Measurements from ENCODE around the gene SDSL.

Gene SDSL

GRCh38 chr12:113402586-113403260 lies 19.5 kb upstream of the SDSL start:
- TF ChIP-seq SIN3A (IDR thresholded peaks at IDR 0.05; ENCODE audit: borderline replicate concordance, insufficient read depth, low read length) (no peak), REST (IDR thresholded peaks at IDR 0.05; ENCODE audit: insufficient read depth in 1 of 2, low read depth in 2 of 2, low read length in 2 of 2) (no peak), POLR2AphosphoS5 (IDR thresholded peaks at IDR 0.05; ENCODE audit: low read depth, low read length) (no peak), TAF1 (IDR thresholded peaks at IDR 0.05; ENCODE audit: borderline replicate concordance, insufficient read depth, low read length) (no peak), FOXP2 (optimal IDR thresholded peaks at IDR 0.05; ENCODE audit: borderline replicate concordance, extremely low read depth, extremely low read length, insufficient read depth) (no peak)

GRCh38 chr12:113403435-113404415 lies 18.5 kb upstream of the SDSL start, which contains the start of gene SDS:
Gene SDS, minus strand, starts transcription at chr12:113403887. Its CDS starts 4,179 bp downstream, at chr12:113399708.
- TF ChIP-seq TAF1 (IDR thresholded peaks at IDR 0.05; ENCODE audit: borderline replicate concordance, insufficient read depth, low read length) (no peak), REST (IDR thresholded peaks at IDR 0.05; ENCODE audit: insufficient read depth in 1 of 2, low read depth in 2 of 2, low read length in 2 of 2) (no peak)

GRCh38 chr12:113405694-113406093 lies 16.5 kb upstream of the SDSL start:
- TF ChIP-seq TAF1 (IDR thresholded peaks at IDR 0.05; ENCODE audit: borderline replicate concordance, insufficient read depth, low read length) (no peak), REST (IDR thresholded peaks at IDR 0.05; ENCODE audit: insufficient read depth in 1 of 2, low read depth in 2 of 2, low read length in 2 of 2) (no peak), FOXP2 (optimal IDR thresholded peaks at IDR 0.05; ENCODE audit: borderline replicate concordance, extremely low read depth, extremely low read length, insufficient read depth) (no peak), SIN3A (IDR thresholded peaks at IDR 0.05; ENCODE audit: borderline replicate concordance, insufficient read depth, low read length) (no peak), POLR2AphosphoS5 (IDR thresholded peaks at IDR 0.05; ENCODE audit: low read depth, low read length) (no peak)

- TF ChIP-seq POLR2AphosphoS5 (IDR thresholded peaks at IDR 0.05; ENCODE audit: low read depth, low read length), result no peak
- TF ChIP-seq REST (IDR thresholded peaks at IDR 0.05; ENCODE audit: insufficient read depth in 1 of 2, low read depth in 2 of 2, low read length in 2 of 2), result no peak
- no peak for TF ChIP-seq TAF1 (IDR thresholded peaks at IDR 0.05; ENCODE audit: borderline replicate concordance, insufficient read depth, low read length)
- no peak for TF ChIP-seq FOXP2 (optimal IDR thresholded peaks at IDR 0.05; ENCODE audit: borderline replicate concordance, extremely low read depth, extremely low read length, insufficient read depth)
- no peak for TF ChIP-seq SIN3A (IDR thresholded peaks at IDR 0.05; ENCODE audit: borderline replicate concordance, insufficient read depth, low read length)
Observed at GRCh38 chr12:113407931-113408600, 14.1 kb upstream of the SDSL start.
